IMR-90 (cell line): ENCODE results near the gene FRK. TPM values are rescaled to one million over a fixed set of nuclear protein-coding genes. Genes with fewer than 3 reads are reported as not detected.

Source experiments
- ATAC-seq: fragments of 200-7000 bp; cut with Tn5 transposase; 2 replicates; pipeline ENCODE4 v1.9.1; 2020; ENCODE audit warnings: low read depth, mild to moderate bottlenecking, moderate library complexity
- BruUV-seq: library from RNA; stranded (reverse); fragments of 400-500 nt; replicated peaks from 2 replicates; lab custom pipeline; 2021; lab: Mats Ljungman, UMichigan
- CTCF ChIA-PET: fragments of 300-600 bp; formaldehyde crosslinking; extraction: SDS; loops from one replicate; lab custom pipeline; 2021; ENCODE audit warnings: antibody characterized with exemption; lab: Yijun Ruan, JAX
- POLR2A ChIA-PET: fragments of 300-600 bp; sonication (Branson Sonifier 250); formaldehyde crosslinking; loops from one replicate; lab custom pipeline; 2022; ENCODE audit warnings: antibody characterized with exemption; ENCODE audit not compliant: unreplicated experiment; lab: Charles Lee
- DNase-seq: peaks from one replicate; pipeline ENCODE4 v3.0.0; 2013
- H2AFZ ChIP-seq: replicated peaks from 2 replicates; pipeline ENCODE3; 2013; ENCODE audit warnings: low read length, mild to moderate bottlenecking; ENCODE audit not compliant: poor library complexity
- H2AK5ac ChIP-seq: 2 replicates; pipeline ENCODE4 v1.6.1; 2013; ENCODE audit warnings: low read depth, low read length, inconsistent platforms
- H2AK9ac ChIP-seq: replicated peaks from 2 replicates; pipeline ENCODE3; 2013; ENCODE audit warnings: mild to moderate bottlenecking, low read depth, low read length, moderate library complexity; ENCODE audit not compliant: poor library complexity
- H2BK120ac ChIP-seq: 2 replicates; pipeline ENCODE4 v1.6.1; 2013; ENCODE audit warnings: low read depth, low read length, inconsistent platforms
- H2BK15ac ChIP-seq: 3 replicates; pipeline ENCODE4 v1.6.1; 2013; ENCODE audit warnings: low read depth, low read length, inconsistent platforms
- H2BK20ac ChIP-seq: 2 replicates; pipeline ENCODE4 v1.6.1; 2013; ENCODE audit warnings: low read depth, mild to moderate bottlenecking, inconsistent platforms, low read length, moderate library complexity
- H2BK5ac ChIP-seq: 2 replicates; pipeline ENCODE4 v1.6.1; 2013; ENCODE audit warnings: mild to moderate bottlenecking, low read depth, low read length, inconsistent platforms; ENCODE audit not compliant: poor library complexity, severe bottlenecking
- H3K14ac ChIP-seq: replicated peaks from 2 replicates; pipeline ENCODE4 v1.6.1; 2013; ENCODE audit warnings: low read depth, low read length, inconsistent platforms
- H3K18ac ChIP-seq: 2 replicates; pipeline ENCODE4 v1.6.1; 2013; ENCODE audit warnings: low read depth, low read length, control low read depth
- H3K23ac ChIP-seq: 2 replicates; pipeline ENCODE4 v1.6.1; 2013; ENCODE audit warnings: low read depth, low read length, inconsistent platforms
- H3K27ac ChIP-seq: 2 replicates; pipeline ENCODE4 v1.5.1; 2013; ENCODE audit warnings: mild to moderate bottlenecking, control low read depth, low read length; ENCODE audit not compliant: insufficient read depth
- H3K27me3 ChIP-seq: 2 replicates; pipeline ENCODE4 v1.6.1; 2013; ENCODE audit warnings: low read length; ENCODE audit not compliant: control insufficient read depth, insufficient read depth
- H3K36me3 ChIP-seq: 2 replicates; pipeline ENCODE4 v1.6.1; 2013; ENCODE audit warnings: low read length, mixed read lengths; ENCODE audit not compliant: control insufficient read depth, insufficient read depth
- H3K4ac ChIP-seq: 2 replicates; pipeline ENCODE4 v1.6.1; 2013; ENCODE audit warnings: low read depth, low read length, inconsistent platforms
- H3K4me1 ChIP-seq: 2 replicates; pipeline ENCODE4 v1.6.1; 2013; ENCODE audit warnings: low read length, mixed read lengths; ENCODE audit not compliant: control insufficient read depth, insufficient read depth
- H3K4me2 ChIP-seq: 2 replicates; pipeline ENCODE4 v1.6.1; 2013; ENCODE audit warnings: low read depth, mild to moderate bottlenecking, control low read depth, low read length, moderate library complexity
- H3K4me3 ChIP-seq: 2 replicates; pipeline ENCODE4 v1.5.1; 2013; ENCODE audit warnings: low read depth, mild to moderate bottlenecking, control low read depth, low read length, moderate library complexity; ENCODE audit not compliant: insufficient read depth
- H3K56ac ChIP-seq: 2 replicates; pipeline ENCODE4 v1.6.1; 2013; ENCODE audit warnings: low read length, inconsistent platforms; ENCODE audit not compliant: insufficient read depth; ENCODE audit errors: extremely low read depth
- H3K79me1 ChIP-seq, 2 experiments: 2 replicates each; pipeline ENCODE4 v1.6.1; 2013; ENCODE audit warnings: low read length in 2 of 2, inconsistent platforms in 1 of 2, low read depth in 1 of 2
- H3K9ac ChIP-seq: 2 replicates; pipeline ENCODE4 v1.6.1; 2013; ENCODE audit warnings: low read depth, low read length, control low read depth
- H3K9me1 ChIP-seq: 2 replicates; pipeline ENCODE4 v1.6.1; 2013; ENCODE audit warnings: low read length, inconsistent platforms; ENCODE audit not compliant: insufficient read depth
- H3K9me3 ChIP-seq: 2 replicates; pipeline ENCODE4 v1.6.1; 2013; ENCODE audit warnings: low read length; ENCODE audit not compliant: control insufficient read depth, insufficient read depth
- H4K20me1 ChIP-seq: 2 replicates; pipeline ENCODE4 v1.6.1; 2013; ENCODE audit warnings: low read length, inconsistent platforms; ENCODE audit not compliant: insufficient read depth
- H4K5ac ChIP-seq: 2 replicates; pipeline ENCODE4 v1.6.1; 2013; ENCODE audit warnings: mild to moderate bottlenecking, low read depth, low read length, control low read depth
- H4K8ac ChIP-seq, 2 experiments: 2 replicates each; pipeline ENCODE4 v1.6.1; 2013; ENCODE audit warnings: low read depth in 2 of 2, low read length in 2 of 2, control low read depth in 1 of 2, inconsistent platforms in 1 of 2
- H4K91ac ChIP-seq: 2 replicates; pipeline ENCODE4 v1.6.1; 2013; ENCODE audit warnings: low read depth, low read length, inconsistent platforms; ENCODE audit not compliant: insufficient read depth
- NFE2L2 ChIP-seq: fragments of 150-350 bp; IDR thresholded peaks from 2 replicates; pipeline ENCODE4 v1.6.1; 2016; ENCODE audit warnings: low read depth, mild to moderate bottlenecking, low read length
- POLR2A ChIP-seq: IDR thresholded peaks from 2 replicates; pipeline ENCODE4 v1.6.1; 2012; ENCODE audit warnings: mild to moderate bottlenecking, low read depth, low read length
- RFX5 ChIP-seq: IDR thresholded peaks from 2 replicates; pipeline ENCODE4 v1.8.0; 2012; ENCODE audit warnings: low read depth, mild to moderate bottlenecking, low read length, moderate library complexity
- SMC3 ChIP-seq: fragments of 150-350 bp; IDR thresholded peaks from 2 replicates; pipeline ENCODE4 v1.6.1; 2016; ENCODE audit warnings: low read depth, mild to moderate bottlenecking, antibody characterized with exemption, low read length, moderate library complexity
- USF2 ChIP-seq: fragments of 150-350 bp; IDR thresholded peaks from 2 replicates; pipeline ENCODE4 v1.6.1; 2017; ENCODE audit warnings: mild to moderate bottlenecking, antibody characterized with exemption, low read length, low read depth
- WGBS, 2 experiments: methylation state at CpG; one replicate each; pipeline versions ENCODE4 v1.1.5 to v1.1.7; 2013; ENCODE audit warnings: missing lambda C conversion rate in 2 of 2; ENCODE audit not compliant: insufficient read length in 1 of 2; ENCODE audit errors: extremely low coverage in 2 of 2; 5-methylcytosine and 5-hydroxymethylcytosine counted together
- dilution Hi-C: fragments of 300-500 bp; cut with HindIII; formaldehyde crosslinking; loops from one replicate; pipeline ENCODE4 v1.14.3; 2018; ENCODE audit warnings: low sequenced_read_pairs; ENCODE audit not compliant: unreplicated experiment
- in situ Hi-C: fragments of 300-500 bp; cut with MboI; formaldehyde crosslinking; loops from 3 replicates; pipeline ENCODE4 v1.14.3; 2019; ENCODE audit warnings: low sequenced_read_pairs, inconsistent platforms, mixed read lengths
- intact Hi-C: fragments of 100-400 bp; cut with micrococcal nuclease; formaldehyde crosslinking; loops from 2 replicates; pipeline ENCODE4 v1.10.0; 2022
- polyA plus RNA-seq, 3 experiments: library from polyadenylated mRNA; depleted of rRNA; stranded (reverse); fragments of >200 nt; gene quantifications; 2 replicates each; pipeline ENCODE4 v1.2.3, GENCODE V29; 2012; ENCODE audit warnings: low replicate concordance in 1 of 3
- total RNA-seq: library from RNA; depleted of rRNA; stranded (reverse); fragments of >200 nt; gene quantifications from 2 replicates; pipeline ENCODE4 v1.2.3, GENCODE V29; 2012

Gene FRK
- total and polyA plus RNA-seq, 2 of the 4 experiments (the other 2 are of a cell fraction) = under 0.01 to 0.02 TPM

- no peak overlapping the region for H3K18ac ChIP-seq
- H3K4me1 ChIP-seq = peaks cover 7% of the 10 kb centered on the region
- DNase-seq = no peak
- H3K9ac ChIP-seq = no peak overlapping the region
- BruUV-seq = no TSS peak
- H4K20me1 ChIP-seq = no peaks in the 10 kb centered on the region
- ChIA-PET POLR2A (no interaction called here), CTCF (interaction anchor here (0.9 kb wide), 1 partner anchor 78 kb away, joined by 4 read pairs; no protein-coding TSS in a partner anchor)
- no peaks in the 10 kb centered on the region for H3K9me3 ChIP-seq
- in situ Hi-C loops = no loop called here
- no peaks in the 10 kb centered on the region for H3K79me1 ChIP-seq
- H3K27me3 ChIP-seq = no peaks in the 10 kb centered on the region
- H3K4me3 ChIP-seq = no peak overlapping the region
- H3K56ac ChIP-seq = no peak overlapping the region
- intact Hi-C loops = loop anchor here (10.0 kb wide), 2 partner anchors 185 to 405 kb away; no protein-coding TSS in a partner anchor
- no peak overlapping the region for H3K4me2 ChIP-seq
- no peak overlapping the region for H2BK120ac ChIP-seq
- H2AFZ ChIP-seq = no peak overlapping the region
- H3K23ac ChIP-seq = no peak overlapping the region
- no peak overlapping the region for H2BK15ac ChIP-seq
- no peak overlapping the region for H2AK5ac ChIP-seq
- H3K27ac ChIP-seq = no peak overlapping the region
- no CpG with 5 or more reads among the region's 2 CpGs for WGBS, 2 experiments
- H2BK5ac ChIP-seq = no peak overlapping the region
- dilution Hi-C loops = no loop called here
- no peak overlapping the region for H3K14ac ChIP-seq
- no peaks in the 10 kb centered on the region for H3K9me1 ChIP-seq
- TF ChIP-seq USF2 (no peak), RFX5 (no peak), POLR2A (no peak), SMC3 (no peak), NFE2L2 (no peak)
- H2BK20ac ChIP-seq = no peak overlapping the region
- no peak for ATAC-seq
- H3K36me3 ChIP-seq = no peaks in the 10 kb centered on the region
- H4K5ac ChIP-seq = no peak overlapping the region
- H3K4ac ChIP-seq = no peak overlapping the region
- no peak overlapping the region for H4K91ac ChIP-seq
- no peak overlapping the region for H2AK9ac ChIP-seq
- no peak overlapping the region for H4K8ac ChIP-seq
These were observed 41.3 kb downstream of the FRK start for GRCh38 chr6:116019428-116019827.
